Vagina (tissue), 2 donors: ENCODE data around the gene LSM12.

Experiments
- CTCF ChIP-seq, 3 experiments: fragments of 450-650 bp in 2 of 3; fragments of 200-600 bp in 1 of 3; sonication (generic) in 1 of 3; IDR thresholded peaks; one replicate each; pipeline ENCODE4 v1.5.1; 2017 to 2019; ENCODE audit warnings: antibody characterized with exemption in 3 of 3, mild to moderate bottlenecking in 2 of 3, moderate library complexity in 2 of 3
- POLR2A ChIP-seq, 2 donors: fragments of 450-650 bp; IDR thresholded peaks; one replicate each; pipeline ENCODE4 v1.6.1; 2017; ENCODE audit warnings: antibody characterized with exemption in 2 of 2, mild to moderate bottlenecking in 2 of 2, moderate library complexity in 2 of 2
- POLR2AphosphoS5 ChIP-seq, 2 donors: sonication (generic); formaldehyde crosslinking; IDR thresholded peaks; one replicate each; pipeline ENCODE4 v1.9.0; 2017; ENCODE audit warnings: antibody characterized with exemption in 2 of 2, mild to moderate bottlenecking in 2 of 2, low read depth in 1 of 2; ENCODE audit not compliant: insufficient read depth in 1 of 2

GRCh38 chr17:44008205-44008909, 58.1 kb downstream of the LSM12 start:
- TF ChIP-seq CTCF (IDR thresholded peaks at IDR 0.05) (no peak), POLR2A (IDR thresholded peaks at IDR 0.05) (no peak), POLR2AphosphoS5 (IDR thresholded peaks at IDR 0.05; ENCODE audit: insufficient read depth in 1 of 2, low read depth in 1 of 2) (no peak)
